GM12892 (cell line): ENCODE data around the gene ADAM8.

Source experiments
- POLR2A ChIP-seq: IDR thresholded peaks from 2 replicates; pipeline ENCODE4 v1.6.1; 2011; ENCODE audit warnings: low read depth, low read length, control low read depth
- POLR2AphosphoS5 ChIP-seq: IDR thresholded peaks from 2 replicates; pipeline ENCODE4 v1.6.1; 2011; ENCODE audit warnings: low read depth, low read length, control low read depth

DNA sequence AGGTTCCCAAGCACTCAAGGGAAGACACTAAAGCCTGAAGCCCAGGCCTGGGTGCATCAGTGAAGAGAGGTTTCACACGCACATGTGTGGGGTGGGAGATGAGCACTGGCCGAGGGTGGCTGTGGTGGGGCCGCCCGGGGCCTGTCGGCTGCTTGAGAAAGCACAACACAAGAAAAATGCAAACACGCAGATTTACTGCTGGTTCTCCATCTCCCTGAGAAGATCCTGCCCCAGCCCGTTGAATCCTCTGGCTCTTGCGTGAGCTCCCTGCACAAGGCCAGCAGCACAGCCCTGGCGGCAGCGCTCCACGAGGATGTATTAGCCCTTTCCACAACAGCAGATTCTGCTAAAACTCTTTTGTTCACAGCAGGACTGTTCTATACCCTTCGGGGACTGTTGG is 38.2 kb upstream of the ADAM8 start:
- no peak for TF ChIP-seq POLR2AphosphoS5
- TF ChIP-seq POLR2A: no peak
